HCT116 (cell line): Measurements from ENCODE around the gene DKK3. TPM values are rescaled to one million over a fixed set of nuclear protein-coding genes. Genes with fewer than 3 reads are reported as not detected.

Source experiments
- ATAC-seq: fragments of 200-7000 bp; cut with Tn5 transposase; 2 replicates; pipeline ENCODE4 v1.9.1; 2020; ENCODE audit warnings: mild to moderate bottlenecking, moderate library complexity
- BruUV-seq: library from RNA; stranded (reverse); fragments of 400-500 nt; replicated peaks from 2 replicates; lab custom pipeline; 2021; lab: Mats Ljungman, UMichigan
- CTCF ChIA-PET: fragments of 300-600 bp; sonication (Branson Sonifier 250); formaldehyde crosslinking; loops from one replicate; lab custom pipeline; 2021; ENCODE audit warnings: antibody characterized with exemption; lab: Charles Lee
- POLR2A ChIA-PET: fragments of 300-600, 350-600 bp; sonication (Branson Sonifier 250); formaldehyde crosslinking; loops from one replicate; lab custom pipeline; 2021; ENCODE audit warnings: antibody characterized with exemption; lab: Charles Lee
- RAD21 ChIA-PET, 2 experiments: fragments of 300-600 bp; sonication (Branson Sonifier 250); formaldehyde crosslinking; loops; one replicate each; lab custom pipeline; 2023; ENCODE audit warnings: low total read pairs in 2 of 2; ENCODE audit not compliant: uncharacterized antibody in 2 of 2, unreplicated experiment in 2 of 2, low non-redundant PET in 1 of 2; lab: Charles Lee
- DNase-seq: peaks from one replicate; pipeline ENCODE4 v3.0.0-alpha.2; 2010; ENCODE audit warnings: low read depth, low spot score
- H2AFZ ChIP-seq: fragments of 200-600 bp; shearing (Covaris generic), sonication (generic); 2 replicates; pipeline ENCODE4 v1.6.1; 2017; ENCODE audit warnings: low read depth, mixed run types, mixed read lengths, antibody characterized with exemption, low read length; ENCODE audit not compliant: poor library complexity, severe bottlenecking
- H3K27ac ChIP-seq: 2 replicates; pipeline ENCODE4 v1.5.1; 2012; ENCODE audit warnings: low read depth, low read length
- H3K27me3 ChIP-seq: fragments of 200-600 bp; sonication (generic); 2 replicates; pipeline ENCODE4 v1.6.1; 2016; ENCODE audit warnings: mixed run types, low read length, mixed read lengths; ENCODE audit not compliant: insufficient read depth
- H3K36me3 ChIP-seq, 2 experiments: fragments of 200-500 bp in 1 of 2; fragments of 200-600 bp in 1 of 2; sonication (Bioruptor generic) in 1 of 2; sonication (generic) in 1 of 2; 2 replicates each; pipeline versions ENCODE4 v1.5.1 to v1.6.1; 2014 to 2016; ENCODE audit warnings: low read length in 2 of 2, inconsistent platforms in 1 of 2, mixed read lengths in 1 of 2, mixed run types in 1 of 2; ENCODE audit not compliant: insufficient read depth in 2 of 2, control insufficient read depth in 1 of 2
- H3K4me1 ChIP-seq, 2 experiments: fragments of 200-600 bp in 1 of 2; sonication (generic) in 1 of 2; 2 replicates each; pipeline versions ENCODE4 v1.5.1 to v1.6.1; 2012 to 2017; ENCODE audit warnings: low read length in 2 of 2, inconsistent platforms in 1 of 2, mild to moderate bottlenecking in 1 of 2, mixed read lengths in 1 of 2, mixed run types in 1 of 2, moderate library complexity in 1 of 2; ENCODE audit not compliant: insufficient read depth in 2 of 2, control insufficient read depth in 1 of 2
- H3K4me2 ChIP-seq: fragments of 200-600 bp; sonication (generic); 2 replicates; pipeline ENCODE4 v1.6.1; 2017; ENCODE audit warnings: mixed run types, low read length, mixed read lengths
- H3K4me3 ChIP-seq, 2 experiments: fragments of 200-600 bp in 1 of 2; sonication (generic) in 1 of 2; replicated peaks in 1 of 2; 2 replicates each; pipeline ENCODE4 v1.5.1; 2011 to 2016; ENCODE audit warnings: low read length in 2 of 2, control low read depth in 1 of 2, low read depth in 1 of 2, mild to moderate bottlenecking in 1 of 2, mixed read lengths in 1 of 2, mixed run types in 1 of 2
- H3K79me2 ChIP-seq: fragments of 200-600 bp; sonication (generic); 2 replicates; pipeline ENCODE4 v1.6.1; 2017; ENCODE audit warnings: mild to moderate bottlenecking, mixed run types, low read length, moderate library complexity, mixed read lengths; ENCODE audit not compliant: insufficient read depth
- H3K9ac ChIP-seq: fragments of 200-600 bp; sonication (generic); 2 replicates; pipeline ENCODE4 v1.6.1; 2016; ENCODE audit warnings: low read length, mixed read lengths
- H3K9me2 ChIP-seq: fragments of 200-600 bp; sonication (generic), shearing (Covaris generic); 2 replicates; pipeline ENCODE4 v1.6.1; 2017; ENCODE audit warnings: mixed run types, mild to moderate bottlenecking, moderate library complexity; ENCODE audit not compliant: insufficient read depth
- H3K9me3 ChIP-seq, 2 experiments: fragments of 200-500 bp in 1 of 2; fragments of 200-600 bp in 1 of 2; sonication (Bioruptor generic) in 1 of 2; sonication (generic) in 1 of 2; 2 replicates each; pipeline ENCODE4 v1.6.1; 2014 to 2017; ENCODE audit warnings: low read length in 2 of 2, mixed read lengths in 2 of 2, inconsistent platforms in 1 of 2, low read depth in 1 of 2, mild to moderate bottlenecking in 1 of 2, mixed run types in 1 of 2, moderate library complexity in 1 of 2; ENCODE audit not compliant: control insufficient read depth in 1 of 2, insufficient read depth in 1 of 2
- H4K20me1 ChIP-seq: fragments of 200-600 bp; sonication (generic), shearing (Covaris generic); 2 replicates; pipeline ENCODE4 v1.6.1; 2017; ENCODE audit warnings: mixed run types, mild to moderate bottlenecking, moderate library complexity; ENCODE audit not compliant: insufficient read depth
- CBX3 ChIP-seq: IDR thresholded peaks from 2 replicates; pipeline ENCODE4 v1.6.1; 2012; ENCODE audit warnings: low read depth
- FOSL1 ChIP-seq: IDR thresholded peaks from 2 replicates; pipeline ENCODE4 v1.6.1; 2012; ENCODE audit warnings: low read depth
- JUND ChIP-seq: IDR thresholded peaks from 2 replicates; pipeline ENCODE4 v1.6.1; 2012
- POLR2AphosphoS5 ChIP-seq: IDR thresholded peaks from 2 replicates; pipeline ENCODE4 v1.6.1; 2011; ENCODE audit warnings: mild to moderate bottlenecking, low read depth, low read length, moderate library complexity
- RAD21 ChIP-seq: IDR thresholded peaks from 2 replicates; pipeline ENCODE4 v1.6.1; 2012; ENCODE audit warnings: low read depth, mild to moderate bottlenecking
- SIN3A ChIP-seq: IDR thresholded peaks from 2 replicates; pipeline ENCODE4 v1.6.1; 2012; ENCODE audit warnings: low read depth
- SP1 ChIP-seq: IDR thresholded peaks from 2 replicates; pipeline ENCODE4 v1.6.1; 2012; ENCODE audit warnings: low read depth
- SRF ChIP-seq: IDR thresholded peaks from 2 replicates; pipeline ENCODE4 v1.6.1; 2012; ENCODE audit warnings: low read depth
- YY1 ChIP-seq: IDR thresholded peaks from 2 replicates; pipeline ENCODE4 v1.6.1; 2011; ENCODE audit warnings: low read length, low read depth, moderate library complexity, mild to moderate bottlenecking; ENCODE audit not compliant: insufficient replicate concordance; ENCODE audit errors: extremely low read depth
- intact Hi-C: fragments of 100-400 bp; cut with micrococcal nuclease; formaldehyde crosslinking; loops from 2 replicates; pipeline ENCODE4 v1.10.0; 2022
- total RNA-seq: library from RNA; stranded (reverse); gene quantifications from one replicate; pipeline ENCODE4 v1.2.1, GENCODE V29; 2021; ENCODE audit not compliant: unreplicated experiment
- TF ChIP-seq, protein P1 (sequence below): IDR thresholded peaks from 2 replicates; pipeline ENCODE4 v1.6.1; 2012
- TF ChIP-seq, protein P2 (sequence below): IDR thresholded peaks from 2 replicates; pipeline ENCODE4 v1.6.1; 2012; ENCODE audit warnings: low read depth
- TF ChIP-seq, protein P3 (sequence below), 3 experiments: fragments of 200-600 bp in 1 of 3; sonication (generic) in 1 of 3; IDR thresholded peaks in 2 of 3; conservative IDR thresholded peaks in 1 of 3; 2 replicates each; pipeline ENCODE4 v1.5.1; 2012 to 2017; ENCODE audit warnings: low read depth in 2 of 3, low read length in 2 of 3, antibody characterized with exemption in 1 of 3, borderline replicate concordance in 1 of 3, control low read depth in 1 of 3, mild to moderate bottlenecking in 1 of 3, mixed read lengths in 1 of 3, mixed run types in 1 of 3, moderate library complexity in 1 of 3; ENCODE audit not compliant: insufficient read depth in 1 of 3

The DKK3 gene
- total RNA-seq, 1 experiment from 2014 or later, result 0.49 TPM

DNA sequence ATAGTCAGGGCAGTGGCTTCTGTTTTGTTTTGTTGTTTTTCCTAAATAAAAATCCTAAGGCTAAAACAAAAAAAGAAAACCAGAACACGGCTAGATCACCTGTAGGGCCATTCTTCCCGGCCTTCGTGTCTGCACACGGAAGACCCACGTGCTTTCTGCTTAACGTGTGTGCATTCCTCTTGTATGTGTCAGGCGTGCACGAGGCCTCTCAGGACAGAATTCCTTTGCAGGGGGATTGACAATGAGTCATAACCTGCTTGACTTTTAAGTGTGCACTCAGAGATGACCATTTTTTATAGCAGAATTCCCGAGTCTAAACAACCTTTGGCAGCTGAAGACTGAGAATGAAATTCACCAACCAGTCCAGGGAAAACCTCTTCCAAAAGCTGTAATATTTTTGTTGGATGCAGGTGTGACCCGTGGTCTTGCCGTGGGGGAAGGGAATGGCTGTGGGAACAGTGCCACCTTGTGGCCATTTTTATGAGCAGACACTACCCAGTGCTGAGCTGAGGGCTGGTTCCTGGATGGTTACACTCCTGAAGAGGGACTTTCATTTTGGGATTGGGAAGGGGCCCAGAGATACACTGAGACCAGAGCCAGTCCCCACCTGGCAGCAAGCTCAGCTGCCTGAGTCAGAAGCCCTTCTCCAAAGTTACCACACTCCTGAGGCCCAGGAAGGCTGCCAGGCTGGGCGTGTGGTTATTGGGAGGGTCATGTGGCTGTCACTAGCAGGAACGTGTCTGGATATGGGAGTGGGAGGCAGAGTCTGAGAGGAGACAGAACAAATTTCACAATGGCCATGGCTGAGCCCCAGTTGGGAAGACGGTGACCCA, 35.7 kb upstream of the DKK3 start:
- H3K79me2 ChIP-seq, result no peaks in the 10 kb centered on the region
- no peaks in the 10 kb centered on the region for H3K27me3 ChIP-seq
- intact Hi-C loops, result loop anchor here (1.0 to 5.0 kb wide), 7 partner anchors 57 to 1112 kb away; no protein-coding TSS in a partner anchor
- no peaks in the 10 kb centered on the region for H3K9me3 ChIP-seq
- DNase-seq, result peak; percentile 92
- no peaks in the 10 kb centered on the region; a peak in 1 of 4 replicates for H3K36me3 ChIP-seq
- TF ChIP-seq, protein P1, sequence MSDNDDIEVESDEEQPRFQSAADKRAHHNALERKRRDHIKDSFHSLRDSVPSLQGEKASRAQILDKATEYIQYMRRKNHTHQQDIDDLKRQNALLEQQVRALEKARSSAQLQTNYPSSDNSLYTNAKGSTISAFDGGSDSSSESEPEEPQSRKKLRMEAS, result peak; percentile 100
- TF ChIP-seq JUND, result peak; percentile 88
- TF ChIP-seq FOSL1, result peak; percentile 93
- TF ChIP-seq YY1, result no peak
- TF ChIP-seq SP1, result peak; percentile 70
- peak; percentile 100 for TF ChIP-seq CBX3
- TF ChIP-seq, protein P2, sequence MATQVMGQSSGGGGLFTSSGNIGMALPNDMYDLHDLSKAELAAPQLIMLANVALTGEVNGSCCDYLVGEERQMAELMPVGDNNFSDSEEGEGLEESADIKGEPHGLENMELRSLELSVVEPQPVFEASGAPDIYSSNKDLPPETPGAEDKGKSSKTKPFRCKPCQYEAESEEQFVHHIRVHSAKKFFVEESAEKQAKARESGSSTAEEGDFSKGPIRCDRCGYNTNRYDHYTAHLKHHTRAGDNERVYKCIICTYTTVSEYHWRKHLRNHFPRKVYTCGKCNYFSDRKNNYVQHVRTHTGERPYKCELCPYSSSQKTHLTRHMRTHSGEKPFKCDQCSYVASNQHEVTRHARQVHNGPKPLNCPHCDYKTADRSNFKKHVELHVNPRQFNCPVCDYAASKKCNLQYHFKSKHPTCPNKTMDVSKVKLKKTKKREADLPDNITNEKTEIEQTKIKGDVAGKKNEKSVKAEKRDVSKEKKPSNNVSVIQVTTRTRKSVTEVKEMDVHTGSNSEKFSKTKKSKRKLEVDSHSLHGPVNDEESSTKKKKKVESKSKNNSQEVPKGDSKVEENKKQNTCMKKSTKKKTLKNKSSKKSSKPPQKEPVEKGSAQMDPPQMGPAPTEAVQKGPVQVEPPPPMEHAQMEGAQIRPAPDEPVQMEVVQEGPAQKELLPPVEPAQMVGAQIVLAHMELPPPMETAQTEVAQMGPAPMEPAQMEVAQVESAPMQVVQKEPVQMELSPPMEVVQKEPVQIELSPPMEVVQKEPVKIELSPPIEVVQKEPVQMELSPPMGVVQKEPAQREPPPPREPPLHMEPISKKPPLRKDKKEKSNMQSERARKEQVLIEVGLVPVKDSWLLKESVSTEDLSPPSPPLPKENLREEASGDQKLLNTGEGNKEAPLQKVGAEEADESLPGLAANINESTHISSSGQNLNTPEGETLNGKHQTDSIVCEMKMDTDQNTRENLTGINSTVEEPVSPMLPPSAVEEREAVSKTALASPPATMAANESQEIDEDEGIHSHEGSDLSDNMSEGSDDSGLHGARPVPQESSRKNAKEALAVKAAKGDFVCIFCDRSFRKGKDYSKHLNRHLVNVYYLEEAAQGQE, result no peak
- TF ChIP-seq, protein P3, sequence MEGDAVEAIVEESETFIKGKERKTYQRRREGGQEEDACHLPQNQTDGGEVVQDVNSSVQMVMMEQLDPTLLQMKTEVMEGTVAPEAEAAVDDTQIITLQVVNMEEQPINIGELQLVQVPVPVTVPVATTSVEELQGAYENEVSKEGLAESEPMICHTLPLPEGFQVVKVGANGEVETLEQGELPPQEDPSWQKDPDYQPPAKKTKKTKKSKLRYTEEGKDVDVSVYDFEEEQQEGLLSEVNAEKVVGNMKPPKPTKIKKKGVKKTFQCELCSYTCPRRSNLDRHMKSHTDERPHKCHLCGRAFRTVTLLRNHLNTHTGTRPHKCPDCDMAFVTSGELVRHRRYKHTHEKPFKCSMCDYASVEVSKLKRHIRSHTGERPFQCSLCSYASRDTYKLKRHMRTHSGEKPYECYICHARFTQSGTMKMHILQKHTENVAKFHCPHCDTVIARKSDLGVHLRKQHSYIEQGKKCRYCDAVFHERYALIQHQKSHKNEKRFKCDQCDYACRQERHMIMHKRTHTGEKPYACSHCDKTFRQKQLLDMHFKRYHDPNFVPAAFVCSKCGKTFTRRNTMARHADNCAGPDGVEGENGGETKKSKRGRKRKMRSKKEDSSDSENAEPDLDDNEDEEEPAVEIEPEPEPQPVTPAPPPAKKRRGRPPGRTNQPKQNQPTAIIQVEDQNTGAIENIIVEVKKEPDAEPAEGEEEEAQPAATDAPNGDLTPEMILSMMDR (IDR thresholded peaks at IDR 0.05 in 2 of 3, conservative IDR thresholded peaks at IDR 0.05 in 1 of 3; ENCODE audit: borderline replicate concordance in 1 of 3, insufficient read depth in 1 of 3, low read depth in 2 of 3, low read length in 2 of 3), result peak; percentile 84 to 97 (median 93)
- TF ChIP-seq POLR2AphosphoS5, result peak; percentile 45
- no peak; the same call in 1 of the 2 replicates for TF ChIP-seq SIN3A
- peak; percentile 99 for TF ChIP-seq RAD21
- TF ChIP-seq SRF, result 0 out of 2 replicates have a peak, but pooled peaks have one; percentile 54
- TF ChIP-seq, all 23 proteins: peak for 9
- BruUV-seq, result no TSS peak
- H3K27ac ChIP-seq, result peak overlapping the region; percentile 51; the same call in 1 of the 2 replicates
- no peaks in the 10 kb centered on the region for H4K20me1 ChIP-seq
- H3K4me1 ChIP-seq, result peaks cover 8 to 45% of the 10 kb centered on the region in 2 experiments; a peak in 2 of 4 replicates
- peak overlapping the region; percentile 78 for H2AFZ ChIP-seq
- H3K9ac ChIP-seq, result peak overlapping the region; percentile 58
- H3K4me2 ChIP-seq, result peak overlapping the region; percentile 76
- H3K4me3 ChIP-seq, result peak overlapping the region; percentile 27 to 43; a peak in 3 of 4 replicates
- H3K9me2 ChIP-seq, result no peaks in the 10 kb centered on the region
- ChIA-PET CTCF (interaction anchor here (0.5 to 5.6 kb wide), 32 partner anchors 9 to 1110 kb away, joined by 3 to 104 read pairs (median 4); partner anchors contain the start of gene USP47), RAD21 (interaction anchor here (0.6 to 1.0 kb wide), 7 partner anchors 67 to 286 kb away, joined by 3 to 9 read pairs (median 3); no protein-coding TSS in a partner anchor), POLR2A (no interaction called here)
- ATAC-seq, result peak; percentile 88
